Peyer's patch (tissue), 4 donors: ENCODE results near the gene MIA2. TPM values are rescaled to one million over a fixed set of nuclear protein-coding genes. Genes with fewer than 3 reads are reported as not detected.

Experiments used
- DNase-seq, 3 donors: peaks; one replicate each; pipeline ENCODE4 v3.0.0-alpha.2; 2017 to 2019
- H3K27ac ChIP-seq, 4 donors: fragments of 200-600 bp; sonication (generic); one replicate each; pipeline ENCODE4 v1.5.1; 2016 to 2019
- H3K27me3 ChIP-seq, 2 donors: fragments of 200-600 bp; sonication (generic); one replicate each; pipeline ENCODE4 v1.5.1; 2019
- H3K36me3 ChIP-seq, 3 donors: fragments of 200-600 bp; sonication (generic); one replicate each; pipeline ENCODE4 v1.5.1; 2016 to 2019
- H3K4me1 ChIP-seq, 4 donors: fragments of 200-600 bp; sonication (generic); one replicate each; pipeline ENCODE4 v1.5.1; 2016 to 2019
- H3K4me3 ChIP-seq, 4 donors: fragments of 200-600 bp; sonication (generic); 1 replicate in 3 of 4; 2 replicates in 1 of 4; pipeline ENCODE4 v1.5.1; 2016 to 2019; ENCODE audit warnings: mild to moderate bottlenecking in 1 of 4
- H3K9me3 ChIP-seq, 4 donors: fragments of 200-600 bp; sonication (generic); one replicate each; pipeline ENCODE4 v1.5.1; 2016 to 2019; ENCODE audit warnings: mild to moderate bottlenecking in 1 of 4
- CTCF ChIP-seq, 6 experiments: fragments of 450-650 bp in 4 of 6; fragments of 200-600 bp in 2 of 6; sonication (generic) in 1 of 6; IDR thresholded peaks; one replicate each; pipeline ENCODE4 v1.5.1; 2017 to 2019; ENCODE audit warnings: antibody characterized with exemption in 6 of 6, mild to moderate bottlenecking in 3 of 6, moderate library complexity in 1 of 6
- POLR2A ChIP-seq, 2 donors: fragments of 450-650 bp; IDR thresholded peaks; one replicate each; pipeline ENCODE4 v1.5.1; 2017; ENCODE audit warnings: antibody characterized with exemption in 2 of 2, mild to moderate bottlenecking in 2 of 2, moderate library complexity in 2 of 2
- total RNA-seq, 4 donors: library from RNA; depleted of rRNA; stranded (reverse); fragments of >200 nt; gene quantifications; one replicate each; pipeline ENCODE4 v1.1.0, GENCODE V29; 2016

Gene MIA2
- total RNA-seq, 4 donors from 2014 or later: 44.6 to 143 (median 128) TPM

GRCh38 chr14:39423793-39424192 is 190.1 kb downstream of the MIA2 start:
- TF ChIP-seq POLR2A (IDR thresholded peaks at IDR 0.05): no peak
- TF ChIP-seq CTCF (IDR thresholded peaks at IDR 0.05): no peak
- H3K4me3 ChIP-seq: no peak overlapping the region
- no peak overlapping the region for H3K27ac ChIP-seq
- DNase-seq: no peak
- H3K36me3 ChIP-seq: no peaks in the 10 kb centered on the region
- no peaks in the 10 kb centered on the region for H3K27me3 ChIP-seq
- H3K9me3 ChIP-seq: no peaks in the 10 kb centered on the region
- H3K4me1 ChIP-seq: peaks cover 0 to 34% (median 3%) of the 10 kb centered on the region in 4 donors

GRCh38 chr14:39425947-39426346 is 192.2 kb downstream of the MIA2 start:
- Histone ChIP-seq H3K9me3 (no peaks in the 10 kb centered on the region), H3K4me3 (no peak overlapping the region), H3K27me3 (no peaks in the 10 kb centered on the region), H3K4me1 (peaks cover 0 to 50% (median 10%) of the 10 kb centered on the region in 4 donors), H3K36me3 (no peaks in the 10 kb centered on the region), H3K27ac (no peak overlapping the region)
- TF ChIP-seq CTCF (IDR thresholded peaks at IDR 0.05): no peak
- no peak for TF ChIP-seq POLR2A (IDR thresholded peaks at IDR 0.05)
- no peak for DNase-seq

- peaks cover 0 to 50% (median 10%) of the 10 kb centered on the region in 4 donors for H3K4me1 ChIP-seq
- H3K9me3 ChIP-seq: no peaks in the 10 kb centered on the region
- no peak overlapping the region for H3K4me3 ChIP-seq
- H3K27me3 ChIP-seq: no peaks in the 10 kb centered on the region
- no peak for DNase-seq
- TF ChIP-seq CTCF (IDR thresholded peaks at IDR 0.05): peak in 4 of 6 experiments; percentile 11 to 34 (median 24)
- TF ChIP-seq POLR2A (IDR thresholded peaks at IDR 0.05): no peak
- no peak overlapping the region for H3K27ac ChIP-seq
- H3K36me3 ChIP-seq: no peaks in the 10 kb centered on the region
These were observed 192.9 kb downstream of the MIA2 start for GRCh38 chr14:39426605-39427004.

- no peaks in the 10 kb centered on the region for H3K36me3 ChIP-seq
- no peaks in the 10 kb centered on the region for H3K9me3 ChIP-seq
- DNase-seq: no peak
- H3K27ac ChIP-seq: no peak overlapping the region
- H3K27me3 ChIP-seq: no peaks in the 10 kb centered on the region
- no peak overlapping the region for H3K4me3 ChIP-seq
- TF ChIP-seq CTCF (IDR thresholded peaks at IDR 0.05): no peak
- no peak for TF ChIP-seq POLR2A (IDR thresholded peaks at IDR 0.05)
- peaks cover 0 to 39% (median 10%) of the 10 kb centered on the region in 4 donors for H3K4me1 ChIP-seq
These were observed 194.4 kb downstream of the MIA2 start for GRCh38 chr14:39428118-39428517.

DNA sequence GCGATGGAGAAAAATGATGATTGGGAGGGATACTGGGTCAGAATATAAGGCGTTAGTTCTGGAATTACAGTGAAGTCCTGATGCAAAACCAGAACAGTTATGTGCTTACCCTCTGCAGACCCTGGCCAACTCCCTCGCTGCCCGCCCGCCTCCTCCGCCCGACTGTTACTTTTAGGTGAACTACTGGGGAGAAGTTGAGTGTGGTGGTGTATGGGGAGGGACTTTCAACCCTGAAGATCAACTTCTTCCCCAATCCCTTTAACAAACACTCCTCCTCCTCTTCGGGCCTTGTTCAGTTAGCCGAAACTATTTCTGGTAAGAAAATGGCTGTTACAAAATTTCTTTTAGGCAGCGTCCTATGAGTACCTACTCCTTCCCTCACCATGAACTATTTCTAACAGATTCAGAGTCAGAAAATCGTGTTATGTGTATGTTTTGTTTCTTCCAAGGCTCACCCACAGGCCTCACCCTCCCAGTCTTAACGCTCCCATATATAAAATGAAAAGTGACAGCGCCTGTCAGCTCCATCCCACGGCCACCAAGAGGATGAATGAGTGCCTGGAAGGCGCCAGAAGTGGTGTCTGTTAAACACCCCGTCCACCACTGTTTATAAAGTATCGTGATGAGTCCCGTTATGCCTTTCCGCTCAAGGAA is 197.2 kb downstream of the MIA2 start:
- DNase-seq: no peak
- peak overlapping the region; percentile 95 to 100 (median 99) for H3K27ac ChIP-seq
- no peaks in the 10 kb centered on the region for H3K36me3 ChIP-seq
- peaks cover 0 to 44% (median 12%) of the 10 kb centered on the region in 4 donors for H3K4me1 ChIP-seq
- no peaks in the 10 kb centered on the region for H3K9me3 ChIP-seq
- TF ChIP-seq CTCF (IDR thresholded peaks at IDR 0.05): no peak
- TF ChIP-seq POLR2A (IDR thresholded peaks at IDR 0.05): no peak
- no peaks in the 10 kb centered on the region for H3K27me3 ChIP-seq
- H3K4me3 ChIP-seq: peak overlapping the region; percentile 95 to 100 (median 98)
